K562 (cell line): ENCODE data around the gene CYP4F11.

Experiments used
- BMI1 ChIP-seq: fragments of 150-350 bp; IDR thresholded peaks from 2 replicates; pipeline ENCODE4 v1.6.1; 2014; ENCODE audit warnings: low read length
- DPF2 ChIP-seq: fragments of 450-650 bp; IDR thresholded peaks from 2 replicates; pipeline ENCODE4 v1.6.1; 2016
- RBM39 ChIP-seq: fragments of 200-400 bp; formaldehyde crosslinking; optimal IDR thresholded peaks from 2 replicates; pipeline ENCODE3; 2018; ENCODE audit warnings: low read depth, low read length
- RCOR1 ChIP-seq, 2 experiments: IDR thresholded peaks; 2 replicates each; pipeline ENCODE4 v1.6.1; 2012; ENCODE audit warnings: low read depth in 2 of 2, low read length in 2 of 2, borderline replicate concordance in 1 of 2, improper control_type of control experiment in 1 of 2
- SFPQ ChIP-seq: fragments of 200-400 bp; formaldehyde crosslinking; IDR thresholded peaks from 2 replicates; pipeline ENCODE4 v1.6.1; 2017; ENCODE audit warnings: mild to moderate bottlenecking, low read depth, low read length, moderate library complexity
- TBP ChIP-seq: optimal IDR thresholded peaks from 2 replicates; pipeline ENCODE3; 2011; ENCODE audit warnings: low read depth, low read length, improper control_type of control experiment
- TF ChIP-seq, protein P1 (sequence below), 3 experiments: IDR thresholded peaks in 2 of 3; conservative IDR thresholded peaks in 1 of 3; 2 replicates each; pipeline ENCODE4 v1.5.1; 2011 to 2012; ENCODE audit warnings: low read length in 3 of 3, mild to moderate bottlenecking in 3 of 3, control low read depth in 2 of 3, improper control_type of control experiment in 1 of 3, inconsistent platforms in 1 of 3, low read depth in 1 of 3, mixed read lengths in 1 of 3, moderate library complexity in 1 of 3; ENCODE audit not compliant: insufficient read depth in 2 of 3

GRCh38 chr19:15915109-15915508, 19.2 kb downstream of the CYP4F11 start:
- TF ChIP-seq, protein P1, sequence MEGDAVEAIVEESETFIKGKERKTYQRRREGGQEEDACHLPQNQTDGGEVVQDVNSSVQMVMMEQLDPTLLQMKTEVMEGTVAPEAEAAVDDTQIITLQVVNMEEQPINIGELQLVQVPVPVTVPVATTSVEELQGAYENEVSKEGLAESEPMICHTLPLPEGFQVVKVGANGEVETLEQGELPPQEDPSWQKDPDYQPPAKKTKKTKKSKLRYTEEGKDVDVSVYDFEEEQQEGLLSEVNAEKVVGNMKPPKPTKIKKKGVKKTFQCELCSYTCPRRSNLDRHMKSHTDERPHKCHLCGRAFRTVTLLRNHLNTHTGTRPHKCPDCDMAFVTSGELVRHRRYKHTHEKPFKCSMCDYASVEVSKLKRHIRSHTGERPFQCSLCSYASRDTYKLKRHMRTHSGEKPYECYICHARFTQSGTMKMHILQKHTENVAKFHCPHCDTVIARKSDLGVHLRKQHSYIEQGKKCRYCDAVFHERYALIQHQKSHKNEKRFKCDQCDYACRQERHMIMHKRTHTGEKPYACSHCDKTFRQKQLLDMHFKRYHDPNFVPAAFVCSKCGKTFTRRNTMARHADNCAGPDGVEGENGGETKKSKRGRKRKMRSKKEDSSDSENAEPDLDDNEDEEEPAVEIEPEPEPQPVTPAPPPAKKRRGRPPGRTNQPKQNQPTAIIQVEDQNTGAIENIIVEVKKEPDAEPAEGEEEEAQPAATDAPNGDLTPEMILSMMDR (IDR thresholded peaks at IDR 0.05 in 2 of 3, conservative IDR thresholded peaks at IDR 0.05 in 1 of 3; ENCODE audit: insufficient read depth in 2 of 3, low read depth in 1 of 3, low read length in 3 of 3) = no peak
- TF ChIP-seq BMI1 = no peak
- TF ChIP-seq TBP = no peak
- TF ChIP-seq RBM39 = no peak
- no peak for TF ChIP-seq RCOR1 (IDR thresholded peaks at IDR 0.05; ENCODE audit: borderline replicate concordance in 1 of 2, low read depth in 2 of 2, low read length in 2 of 2)
- TF ChIP-seq DPF2 = no peak
- TF ChIP-seq SFPQ = no peak
